K562 (cell line): ENCODE results near the gene DGCR8. TPM values are rescaled to one million over a fixed set of nuclear protein-coding genes. Genes with fewer than 3 reads are reported as not detected.

ENCODE experiments used
- ELF4 ChIP-seq: fragments of 450-650 bp; formaldehyde crosslinking; IDR thresholded peaks from 2 replicates; pipeline ENCODE4 v1.4.0; 2022; ENCODE audit warnings: missing genetic modification characterization
- EP300 ChIP-seq: IDR thresholded peaks from 2 replicates; pipeline ENCODE4 v1.6.1; 2012; ENCODE audit warnings: low read length, improper control_type of control experiment
- ESRRA ChIP-seq: fragments of 450-650 bp; IDR thresholded peaks from 2 replicates; pipeline ENCODE4 v1.6.1; 2014; ENCODE audit warnings: low read depth, mild to moderate bottlenecking, moderate library complexity, borderline replicate concordance
- FOXK1 ChIP-seq: sonication (generic); formaldehyde crosslinking; IDR thresholded peaks from 2 replicates; pipeline ENCODE4 v1.8.0; 2022; ENCODE audit warnings: missing genetic modification reagents, mild to moderate bottlenecking, borderline replicate concordance
- MED1 ChIP-seq: sonication (generic); formaldehyde crosslinking; IDR thresholded peaks from 2 replicates; pipeline ENCODE4 v1.8.1; 2023; ENCODE audit warnings: missing genetic modification reagents, borderline replicate concordance
- MYC ChIP-seq, 2 experiments: fragments of 250-450 bp in 1 of 2; sonication (Bioruptor Pico) in 1 of 2; IDR thresholded peaks; 2 replicates each; pipeline versions ENCODE4 v1.5.1 to v1.6.1; 2012 to 2021; ENCODE audit warnings: low read depth in 2 of 2, borderline replicate concordance in 1 of 2, improper control_type of control experiment in 1 of 2, low read length in 1 of 2, mild to moderate bottlenecking in 1 of 2, moderate library complexity in 1 of 2
- NCOA6 ChIP-seq: fragments of 450-650 bp; IDR thresholded peaks from 2 replicates; pipeline ENCODE4 v1.6.1; 2017; ENCODE audit warnings: mild to moderate bottlenecking
- SP1 ChIP-seq: sonication (generic); formaldehyde crosslinking; IDR thresholded peaks from 2 replicates; pipeline ENCODE4 v1.8.1; 2022; ENCODE audit warnings: mild to moderate bottlenecking, missing genetic modification reagents
- TAF1 ChIP-seq: IDR thresholded peaks from 2 replicates; pipeline ENCODE4 v1.6.1; 2011; ENCODE audit warnings: mild to moderate bottlenecking, low read length, moderate library complexity; ENCODE audit not compliant: insufficient read depth, control insufficient read depth, severe bottlenecking; ENCODE audit errors: extremely low read depth
- TEAD4 ChIP-seq, 2 experiments: sonication (generic) in 1 of 2; formaldehyde crosslinking in 1 of 2; IDR thresholded peaks; 2 replicates each; pipeline versions ENCODE4 v1.6.1 to v1.8.0; 2012 to 2022; ENCODE audit warnings: borderline replicate concordance in 1 of 2, inconsistent platforms in 1 of 2, low read length in 1 of 2, mild to moderate bottlenecking in 1 of 2, missing genetic modification reagents in 1 of 2
- TRIM24 ChIP-seq, 2 experiments: fragments of 450-650 bp; IDR thresholded peaks; 2 replicates each; pipeline ENCODE4 v1.6.1; 2016
- ZBTB1 ChIP-seq: sonication (generic); formaldehyde crosslinking; IDR thresholded peaks from 2 replicates; pipeline ENCODE4 v1.8.1; 2023; ENCODE audit warnings: missing genetic modification reagents, low read depth, mild to moderate bottlenecking, borderline replicate concordance
- ZNF12 ChIP-seq: sonication (generic); formaldehyde crosslinking; IDR thresholded peaks from 2 replicates; pipeline ENCODE4 v1.4.0; 2020; ENCODE audit warnings: mild to moderate bottlenecking, missing genetic modification reagents
- ZNF134 ChIP-seq: fragments of 250-450 bp; sonication (Bioruptor Pico); conservative IDR thresholded peaks from 2 replicates; pipeline ENCODE4 v1.4.0; 2020
- ZSCAN29 ChIP-seq: fragments of 450-650 bp; IDR thresholded peaks from 2 replicates; pipeline ENCODE4 v1.6.1; 2017
- ZSCAN32 ChIP-seq: fragments of 450-650 bp; formaldehyde crosslinking; IDR thresholded peaks from 2 replicates; pipeline ENCODE4 v1.4.0; 2020; ENCODE audit warnings: mild to moderate bottlenecking, moderate library complexity
- polyA plus RNA-seq, 8 experiments: library from polyadenylated mRNA; depleted of rRNA in 4 of 8; stranded (reverse) in 5 of 8; unstranded in 3 of 8; fragments of >200 nt; fragmentation: Nextera tagmentation in 2 of 8; fragmentation: Illumina TruSeq in 1 of 8; extraction: Ambion mirVana in 2 of 8; extraction: Trizol in 1 of 8; gene quantifications; 2 replicates each; pipeline versions ENCODE4 v1.2.1 to v1.2.3, GENCODE V29; 2011 to 2014; ENCODE audit warnings: inconsistent platforms in 1 of 8, missing spikeins in 1 of 8
- total RNA-seq, 7 experiments: library from RNA; depleted of rRNA in 6 of 7; stranded (reverse); fragments of >200 nt in 6 of 7; fragmentation: Illumina TruSeq in 2 of 7; extraction: Trizol in 2 of 7; gene quantifications; 2 replicates each; pipeline versions ENCODE4 v1.2.1 to v1.2.3, GENCODE V29; 2011 to 2021; ENCODE audit warnings: low replicate concordance in 1 of 7
- TF ChIP-seq, protein P1 (sequence below): sonication (generic); formaldehyde crosslinking; IDR thresholded peaks from 2 replicates; pipeline ENCODE4 v1.8.0; 2022; ENCODE audit warnings: missing genetic modification reagents, mild to moderate bottlenecking, moderate library complexity, borderline replicate concordance
- TF ChIP-seq, protein P2 (sequence below): fragments of 250-450 bp; sonication (Bioruptor Pico); IDR thresholded peaks from 2 replicates; pipeline ENCODE4 v1.8.0; 2021; ENCODE audit warnings: borderline replicate concordance, mild to moderate bottlenecking, moderate library complexity; ENCODE audit not compliant: poor library complexity, severe bottlenecking
- TF ChIP-seq, protein P3 (sequence below), 2 experiments: IDR thresholded peaks in 1 of 2; conservative IDR thresholded peaks in 1 of 2; 2 replicates each; pipeline ENCODE4 v1.6.1; 2016; ENCODE audit warnings: low read depth in 2 of 2, mild to moderate bottlenecking in 1 of 2, missing compliant biosample characterization in 1 of 2, missing genetic modification characterization in 1 of 2, moderate library complexity in 1 of 2
- TF ChIP-seq, protein P4 (sequence below): fragments of 450-650 bp; formaldehyde crosslinking; IDR thresholded peaks from 2 replicates; pipeline ENCODE4 v1.4.0; 2020; ENCODE audit warnings: mild to moderate bottlenecking, moderate library complexity

Gene DGCR8
- total and polyA plus RNA-seq, 9 of the 15 experiments (the other 6 are each of a cell fraction or from before 2014, with no cell fraction given), result 5.9 to 144 (median 80.1) TPM

DNA sequence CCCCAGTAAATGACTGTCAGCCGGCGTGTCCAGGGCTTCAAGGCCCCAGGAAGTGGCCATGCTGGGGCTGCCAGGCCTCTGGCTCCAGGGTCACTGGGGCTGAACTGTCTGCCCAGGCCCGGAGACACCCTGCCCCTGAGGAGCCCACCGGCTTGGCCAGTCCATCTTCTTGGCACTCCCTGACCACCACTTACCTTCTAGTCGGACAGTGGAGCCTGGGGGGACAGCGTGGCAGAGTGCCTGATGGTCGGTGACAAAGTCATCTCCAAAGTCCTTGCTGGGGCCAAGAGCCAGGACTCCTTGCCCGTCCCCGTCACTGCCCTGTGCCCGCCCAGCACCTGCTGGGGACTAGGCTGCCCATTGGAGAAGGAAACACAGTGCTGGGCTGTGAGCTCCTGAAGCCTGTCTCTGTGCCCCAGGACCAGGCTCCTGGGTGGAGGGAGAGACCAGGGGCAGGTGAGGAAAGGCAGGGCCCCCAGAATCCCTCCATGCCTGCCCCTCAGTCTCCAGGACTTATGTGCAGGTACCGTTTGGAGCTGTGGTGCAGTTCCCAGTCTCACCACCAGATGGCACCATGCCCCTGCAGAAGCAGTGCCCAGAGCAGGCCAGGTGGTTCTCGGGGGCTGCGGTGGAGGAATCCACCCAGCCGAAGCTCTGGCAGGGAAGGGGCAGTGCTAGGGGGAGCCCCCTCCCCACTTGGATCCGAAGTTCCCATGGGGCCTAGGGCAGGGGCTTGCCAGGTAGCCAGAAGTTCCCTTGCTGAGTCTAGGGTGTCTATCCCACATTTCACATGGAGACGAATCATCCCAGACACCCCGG, 76.8 kb downstream of the DGCR8 start (continued):
- TF ChIP-seq, protein P1, sequence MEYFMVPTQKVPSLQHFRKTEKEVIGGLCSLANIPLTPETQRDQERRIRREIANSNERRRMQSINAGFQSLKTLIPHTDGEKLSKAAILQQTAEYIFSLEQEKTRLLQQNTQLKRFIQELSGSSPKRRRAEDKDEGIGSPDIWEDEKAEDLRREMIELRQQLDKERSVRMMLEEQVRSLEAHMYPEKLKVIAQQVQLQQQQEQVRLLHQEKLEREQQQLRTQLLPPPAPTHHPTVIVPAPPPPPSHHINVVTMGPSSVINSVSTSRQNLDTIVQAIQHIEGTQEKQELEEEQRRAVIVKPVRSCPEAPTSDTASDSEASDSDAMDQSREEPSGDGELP (CRISPR knock-in tag), result peak; percentile 95
- no peak for TF ChIP-seq TRIM24 (IDR thresholded peaks at IDR 0.05)
- TF ChIP-seq ZSCAN29, result no peak
- no peak; the same call in 1 of the 2 replicates for TF ChIP-seq ZNF12 (CRISPR knock-in tag)
- TF ChIP-seq FOXK1 (CRISPR knock-in tag), result peak; percentile 96; the same call in 1 of the 2 replicates
- peak; percentile 71; the same call in 1 of the 2 replicates for TF ChIP-seq ZBTB1 (CRISPR knock-in tag)
- TF ChIP-seq, protein P2, sequence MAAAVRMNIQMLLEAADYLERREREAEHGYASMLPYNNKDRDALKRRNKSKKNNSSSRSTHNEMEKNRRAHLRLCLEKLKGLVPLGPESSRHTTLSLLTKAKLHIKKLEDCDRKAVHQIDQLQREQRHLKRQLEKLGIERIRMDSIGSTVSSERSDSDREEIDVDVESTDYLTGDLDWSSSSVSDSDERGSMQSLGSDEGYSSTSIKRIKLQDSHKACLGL (CRISPR knock-in tag), result no peak
- peak; percentile 95 for TF ChIP-seq MED1 (CRISPR knock-in tag)
- TF ChIP-seq TEAD4 (IDR thresholded peaks at IDR 0.05; ENCODE audit: low read length), result peak; percentile 39; the same call in 1 of the 2 replicates
- TF ChIP-seq TEAD4 (CRISPR knock-in tag; IDR thresholded peaks at IDR 0.05; ENCODE audit: borderline replicate concordance), result no peak
- TF ChIP-seq, protein P3, sequence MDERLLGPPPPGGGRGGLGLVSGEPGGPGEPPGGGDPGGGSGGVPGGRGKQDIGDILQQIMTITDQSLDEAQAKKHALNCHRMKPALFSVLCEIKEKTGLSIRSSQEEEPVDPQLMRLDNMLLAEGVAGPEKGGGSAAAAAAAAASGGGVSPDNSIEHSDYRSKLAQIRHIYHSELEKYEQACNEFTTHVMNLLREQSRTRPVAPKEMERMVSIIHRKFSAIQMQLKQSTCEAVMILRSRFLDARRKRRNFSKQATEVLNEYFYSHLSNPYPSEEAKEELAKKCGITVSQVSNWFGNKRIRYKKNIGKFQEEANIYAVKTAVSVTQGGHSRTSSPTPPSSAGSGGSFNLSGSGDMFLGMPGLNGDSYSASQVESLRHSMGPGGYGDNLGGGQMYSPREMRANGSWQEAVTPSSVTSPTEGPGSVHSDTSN (CRISPR knock-in tag; IDR thresholded peaks at IDR 0.05; ENCODE audit: low read depth), result no peak
- TF ChIP-seq, protein P3 (tag; conservative IDR thresholded peaks at IDR 0.05; ENCODE audit: low read depth), result no peak
- no peak for TF ChIP-seq ZNF134
- no peak for TF ChIP-seq NCOA6
- peak; percentile 77 for TF ChIP-seq MYC (IDR thresholded peaks at IDR 0.05; ENCODE audit: low read depth, low read length)
- peak; percentile 67; the same call in 1 of the 2 replicates for TF ChIP-seq MYC (CRISPR knock-in tag; IDR thresholded peaks at IDR 0.05; ENCODE audit: borderline replicate concordance, low read depth)
- peak; percentile 84 for TF ChIP-seq ESRRA
- peak; percentile 83 for TF ChIP-seq ELF4 (CRISPR knock-in tag)
- TF ChIP-seq ZSCAN32 (CRISPR knock-in tag), result peak; percentile 42; the same call in 1 of the 2 replicates
- TF ChIP-seq, protein P4, sequence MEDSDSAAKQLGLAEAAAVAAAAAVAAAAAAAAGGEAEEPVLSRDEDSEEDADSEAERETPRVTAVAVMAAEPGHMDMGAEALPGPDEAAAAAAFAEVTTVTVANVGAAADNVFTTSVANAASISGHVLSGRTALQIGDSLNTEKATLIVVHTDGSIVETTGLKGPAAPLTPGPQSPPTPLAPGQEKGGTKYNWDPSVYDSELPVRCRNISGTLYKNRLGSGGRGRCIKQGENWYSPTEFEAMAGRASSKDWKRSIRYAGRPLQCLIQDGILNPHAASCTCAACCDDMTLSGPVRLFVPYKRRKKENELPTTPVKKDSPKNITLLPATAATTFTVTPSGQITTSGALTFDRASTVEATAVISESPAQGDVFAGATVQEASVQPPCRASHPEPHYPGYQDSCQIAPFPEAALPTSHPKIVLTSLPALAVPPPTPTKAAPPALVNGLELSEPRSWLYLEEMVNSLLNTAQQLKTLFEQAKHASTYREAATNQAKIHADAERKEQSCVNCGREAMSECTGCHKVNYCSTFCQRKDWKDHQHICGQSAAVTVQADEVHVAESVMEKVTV (CRISPR knock-in tag), result peak; percentile 100
- no peak for TF ChIP-seq TAF1
- peak; percentile 25; the same call in 1 of the 2 replicates for TF ChIP-seq EP300
- peak; percentile 76 for TF ChIP-seq SP1 (CRISPR knock-in tag)
